Fibroblast of villous mesenchyme (primary cell): ENCODE data around the gene ANO5. TPM values are rescaled to one million over a fixed set of nuclear protein-coding genes. Genes with fewer than 3 reads are reported as not detected.

ENCODE experiments used
- DNase-seq: peaks from one replicate; pipeline ENCODE4 v3.0.0-alpha.2; 2010; ENCODE audit warnings: low read depth
- H3K4me3 ChIP-seq: 2 replicates; pipeline ENCODE4 v1.5.1; 2011; ENCODE audit warnings: low read depth, mild to moderate bottlenecking, low read length
- total RNA-seq: library from RNA; depleted of rRNA; stranded (reverse); fragments of >200 nt; gene quantifications from 2 replicates; pipeline ENCODE4 v1.2.3, GENCODE V29; 2012
- TF ChIP-seq, protein P1 (sequence below): IDR thresholded peaks from 2 replicates; pipeline ENCODE4 v1.5.1; 2012; ENCODE audit warnings: low read depth, mild to moderate bottlenecking, low read length; ENCODE audit not compliant: insufficient read depth

The ANO5 gene
- total RNA-seq, 1 donor, result under 0.01 TPM

DNA sequence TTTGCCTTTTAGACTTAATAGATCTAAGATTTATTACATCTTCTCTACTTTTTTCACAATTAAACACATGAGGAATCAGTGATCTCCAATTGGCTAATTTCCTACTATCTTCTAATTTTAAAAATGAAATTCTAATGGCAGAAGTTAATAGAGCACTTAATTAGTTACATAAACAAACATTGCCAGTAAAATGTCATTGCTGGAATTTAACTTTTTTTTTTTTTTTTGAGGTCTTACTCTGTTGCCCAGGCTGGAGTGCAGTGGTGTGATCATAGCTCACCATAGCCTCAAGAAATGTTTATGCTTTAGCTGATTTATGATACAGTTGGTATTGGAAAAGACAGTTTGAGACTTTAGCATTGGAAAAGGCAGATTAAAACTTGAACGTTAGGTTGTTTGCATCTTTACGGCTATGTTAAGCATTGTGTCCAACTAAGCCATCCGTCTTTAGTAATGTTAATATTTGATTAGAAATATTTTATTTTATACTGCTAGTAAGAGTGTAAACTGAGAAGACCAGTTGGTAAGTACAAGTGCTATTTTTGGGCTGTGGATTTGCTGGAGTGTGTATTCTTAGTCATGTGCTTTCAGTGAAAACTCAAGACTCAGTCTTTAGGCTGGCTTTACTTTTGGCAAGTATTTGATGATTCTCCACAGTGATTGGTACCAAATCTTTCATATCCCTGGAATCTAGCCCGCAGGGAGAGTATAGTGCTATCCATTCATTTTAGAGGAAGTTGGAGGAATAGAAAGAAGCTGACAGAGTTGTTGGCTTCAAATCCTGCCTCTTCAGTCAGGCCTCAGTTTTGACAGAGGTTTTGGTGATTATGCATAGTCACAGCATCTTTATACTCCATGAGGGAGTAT lies 4.5 kb downstream of the ANO5 start:
- TF ChIP-seq, protein P1, sequence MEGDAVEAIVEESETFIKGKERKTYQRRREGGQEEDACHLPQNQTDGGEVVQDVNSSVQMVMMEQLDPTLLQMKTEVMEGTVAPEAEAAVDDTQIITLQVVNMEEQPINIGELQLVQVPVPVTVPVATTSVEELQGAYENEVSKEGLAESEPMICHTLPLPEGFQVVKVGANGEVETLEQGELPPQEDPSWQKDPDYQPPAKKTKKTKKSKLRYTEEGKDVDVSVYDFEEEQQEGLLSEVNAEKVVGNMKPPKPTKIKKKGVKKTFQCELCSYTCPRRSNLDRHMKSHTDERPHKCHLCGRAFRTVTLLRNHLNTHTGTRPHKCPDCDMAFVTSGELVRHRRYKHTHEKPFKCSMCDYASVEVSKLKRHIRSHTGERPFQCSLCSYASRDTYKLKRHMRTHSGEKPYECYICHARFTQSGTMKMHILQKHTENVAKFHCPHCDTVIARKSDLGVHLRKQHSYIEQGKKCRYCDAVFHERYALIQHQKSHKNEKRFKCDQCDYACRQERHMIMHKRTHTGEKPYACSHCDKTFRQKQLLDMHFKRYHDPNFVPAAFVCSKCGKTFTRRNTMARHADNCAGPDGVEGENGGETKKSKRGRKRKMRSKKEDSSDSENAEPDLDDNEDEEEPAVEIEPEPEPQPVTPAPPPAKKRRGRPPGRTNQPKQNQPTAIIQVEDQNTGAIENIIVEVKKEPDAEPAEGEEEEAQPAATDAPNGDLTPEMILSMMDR, result no peak
- DNase-seq, result no peak
- no peak overlapping the region for H3K4me3 ChIP-seq

DNA sequence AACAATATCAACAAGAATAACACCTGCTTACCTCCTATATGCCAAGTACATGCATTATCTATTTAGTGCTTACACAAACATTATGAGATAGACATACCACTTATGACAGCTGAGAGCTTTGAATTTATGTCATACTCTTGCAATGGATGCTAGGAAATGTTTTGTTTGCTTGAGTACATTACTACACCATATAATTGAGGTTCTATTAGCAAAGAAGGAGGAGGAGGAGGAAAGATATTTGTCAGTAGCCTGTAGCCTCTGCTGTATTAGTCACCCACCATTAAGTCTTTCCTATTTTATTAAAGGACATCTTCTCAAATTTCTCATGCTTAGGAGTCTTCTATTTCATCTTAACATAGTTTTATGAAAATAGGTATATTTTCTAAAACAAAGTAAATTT lies 6.4 kb downstream of the ANO5 start:
- TF ChIP-seq, protein P1, result no peak
- no peak overlapping the region for H3K4me3 ChIP-seq
- no peak for DNase-seq

DNA sequence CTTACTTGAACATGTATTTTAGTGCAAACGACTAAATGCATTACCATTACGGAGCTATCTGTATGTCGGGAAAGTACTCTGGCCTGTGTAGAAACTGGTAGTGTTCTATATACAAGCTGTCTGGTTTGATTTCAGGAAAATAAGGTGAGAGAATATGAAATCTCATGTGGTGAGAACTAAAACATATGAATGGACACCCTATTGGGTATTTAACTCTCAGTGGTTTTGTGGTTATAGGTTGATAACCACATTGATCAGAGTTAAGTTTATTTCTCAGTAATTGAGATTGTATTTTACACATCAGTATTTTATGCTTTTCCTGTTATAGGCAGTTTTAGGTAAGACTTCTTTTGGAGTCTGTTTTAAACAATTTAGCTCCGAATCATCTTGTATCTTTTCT lies 10.4 kb downstream of the ANO5 start:
- TF ChIP-seq, protein P1, result no peak
- no peak overlapping the region for H3K4me3 ChIP-seq
- no peak for DNase-seq

DNA sequence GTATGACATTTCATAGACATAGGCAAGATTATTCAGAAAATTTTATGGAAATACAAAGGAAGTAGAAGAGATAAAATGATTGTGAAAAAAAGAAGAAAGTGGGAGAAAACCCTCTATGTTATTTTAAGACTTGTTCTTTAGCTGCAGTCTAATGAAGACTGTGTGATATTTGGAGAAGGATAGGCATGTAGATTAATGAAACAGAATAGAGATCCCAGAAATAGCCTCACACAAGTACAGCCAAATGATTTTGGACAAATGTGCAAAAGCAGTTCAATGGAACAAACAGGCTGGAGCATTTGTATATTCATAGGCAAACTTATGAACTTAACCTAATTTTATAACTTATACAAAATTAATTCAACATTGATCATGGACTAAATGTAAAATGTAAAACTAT lies 14.3 kb downstream of the ANO5 start:
- TF ChIP-seq, protein P1, result no peak
- no peak overlapping the region for H3K4me3 ChIP-seq
- no peak for DNase-seq

DNA sequence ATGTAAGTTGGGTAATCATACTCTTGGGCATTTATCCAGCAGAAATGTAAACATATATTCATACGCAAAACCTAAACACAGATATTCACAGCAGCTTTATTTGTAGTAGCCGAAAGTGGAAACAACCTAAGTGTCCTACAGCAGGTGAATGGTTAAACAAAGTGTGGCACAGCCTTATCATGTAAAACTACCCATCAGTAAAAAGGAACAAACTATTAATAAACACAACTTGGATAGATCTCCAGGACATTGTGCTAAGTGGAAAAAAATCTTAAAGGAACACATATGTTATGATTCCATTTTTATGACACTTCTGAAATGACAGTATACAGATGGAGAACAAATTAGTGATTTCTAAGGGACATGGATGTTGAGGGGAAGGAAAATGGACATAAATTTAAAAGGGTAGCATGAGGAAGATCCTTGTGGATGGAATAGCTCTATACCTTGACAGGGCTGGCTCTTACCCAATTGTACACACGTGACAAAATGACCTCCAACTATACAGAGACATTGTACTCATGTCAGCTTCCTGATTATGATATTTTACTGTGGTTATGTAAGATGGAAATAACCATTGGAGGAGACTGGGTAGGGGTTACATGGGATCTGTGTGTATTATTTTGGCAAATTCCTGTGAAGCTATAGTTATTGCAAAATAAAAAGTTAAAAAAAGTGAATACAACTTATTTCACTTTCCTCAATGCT lies 15.4 kb downstream of the ANO5 start:
- TF ChIP-seq, protein P1, result no peak
- no peak for DNase-seq
- H3K4me3 ChIP-seq, result no peak overlapping the region

DNA sequence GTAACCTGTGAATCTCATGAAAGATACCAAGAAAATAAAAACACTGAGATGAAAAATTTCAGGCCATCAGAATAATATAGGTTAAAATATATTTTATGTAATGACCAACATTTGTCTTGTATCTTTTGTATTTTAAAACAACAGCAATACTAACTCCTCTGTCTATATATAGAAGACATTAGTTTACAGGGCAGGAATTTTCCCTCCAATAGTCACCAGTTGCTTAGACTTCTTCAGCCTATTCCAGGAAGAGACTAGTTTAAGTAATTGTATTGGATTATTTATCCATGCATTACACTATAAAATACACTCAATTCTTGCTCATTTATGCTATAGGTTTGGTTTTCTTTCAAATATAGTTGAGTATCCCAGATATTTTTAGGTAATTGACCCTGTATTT lies 24.1 kb downstream of the ANO5 start:
- TF ChIP-seq, protein P1, result no peak
- no peak overlapping the region for H3K4me3 ChIP-seq
- DNase-seq, result no peak

DNA sequence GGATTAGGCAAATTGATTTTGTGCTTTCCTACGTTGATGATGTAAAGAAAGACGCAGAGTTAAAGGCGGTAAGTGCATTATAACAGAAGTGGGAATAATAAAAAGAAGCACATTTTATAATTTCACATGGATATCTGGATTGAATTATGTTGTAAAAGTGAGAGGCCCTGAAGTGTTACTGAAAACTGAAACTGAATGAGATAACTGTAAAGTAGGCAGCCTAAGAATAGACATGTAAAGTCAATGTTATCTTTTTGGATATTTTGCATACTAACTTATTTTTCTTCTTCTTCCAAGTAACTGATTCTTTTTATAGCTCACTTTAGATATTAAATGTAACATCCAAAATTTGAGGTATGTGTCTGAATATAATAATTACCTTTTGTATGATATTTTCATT lies 28.3 kb downstream of the ANO5 start:
- no peak overlapping the region for H3K4me3 ChIP-seq
- TF ChIP-seq, protein P1, result no peak
- no peak for DNase-seq
